GM21825 (cell line): Measurements from ENCODE around the gene CLTCL1.
"Not testable (repeated sequence)": the region's sequence is repeated elsewhere in the genome, so short reads cannot be mapped to it uniquely, and the experiment has no call there.

ENCODE experiments used
- ATAC-seq: cut with Tn5 transposase; IDR thresholded peaks from one replicate; pipeline ENCODE4 v1.9.1; 2021; ENCODE audit warnings: mild to moderate bottlenecking, moderate library complexity; ENCODE audit not compliant: unreplicated experiment

Gene CLTCL1

DNA sequence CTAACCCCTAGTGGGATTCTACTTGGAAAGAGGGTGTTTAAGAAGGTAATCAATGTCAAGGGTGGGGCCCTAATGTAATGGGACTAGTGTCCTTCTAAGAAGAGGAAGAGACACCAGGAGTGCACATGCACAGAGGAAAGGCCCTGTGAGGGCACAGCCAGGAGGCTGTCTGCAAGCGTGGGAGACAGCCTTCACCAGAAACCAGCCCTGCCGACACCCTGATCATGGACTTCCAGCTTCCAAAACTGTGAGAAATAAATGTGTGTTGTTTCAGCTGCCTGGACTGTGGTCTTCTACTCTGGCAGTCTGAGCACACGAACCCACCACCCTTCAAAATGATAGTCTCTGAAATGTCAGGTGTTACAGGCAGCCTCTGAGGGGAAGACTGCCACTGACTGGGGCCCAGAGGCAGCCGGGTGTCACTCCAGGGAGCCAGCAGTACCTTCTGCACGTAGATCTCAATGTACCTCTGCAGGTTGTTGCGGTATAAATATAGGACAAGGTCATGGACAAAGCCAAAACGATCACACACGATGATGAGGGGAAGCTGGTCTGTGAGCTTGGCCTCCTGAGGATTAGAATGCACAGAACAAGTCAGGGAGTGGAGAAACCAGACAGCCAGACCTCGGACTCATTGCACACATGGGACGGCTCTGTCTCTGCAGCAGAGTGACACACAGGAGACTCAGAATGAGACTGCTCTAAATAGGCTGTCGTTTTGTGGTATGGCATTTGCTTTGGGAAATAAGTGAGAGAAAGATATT is 69.1 kb downstream of the CLTCL1 start:
- ATAC-seq = no peak

DNA sequence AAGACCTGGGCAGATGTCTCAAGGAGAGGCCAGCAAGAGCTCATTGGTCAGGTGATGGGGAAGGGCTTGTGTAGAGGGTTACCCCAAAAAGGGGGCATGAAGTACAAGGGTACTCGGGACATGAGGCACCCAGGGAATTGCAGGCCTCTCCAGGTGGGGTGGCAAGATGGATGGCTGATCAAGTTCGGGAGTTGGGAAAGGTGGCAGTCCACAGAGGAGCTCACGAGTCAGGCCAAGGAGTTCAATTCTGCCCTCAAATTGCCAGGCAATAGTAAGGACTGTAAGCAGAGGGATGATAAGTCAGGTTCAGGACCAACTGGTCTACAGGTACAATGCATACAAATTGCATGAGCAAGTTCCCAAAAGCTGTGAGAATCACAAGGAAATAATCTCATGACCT is 70.7 kb downstream of the CLTCL1 start:
- no peak for ATAC-seq

DNA sequence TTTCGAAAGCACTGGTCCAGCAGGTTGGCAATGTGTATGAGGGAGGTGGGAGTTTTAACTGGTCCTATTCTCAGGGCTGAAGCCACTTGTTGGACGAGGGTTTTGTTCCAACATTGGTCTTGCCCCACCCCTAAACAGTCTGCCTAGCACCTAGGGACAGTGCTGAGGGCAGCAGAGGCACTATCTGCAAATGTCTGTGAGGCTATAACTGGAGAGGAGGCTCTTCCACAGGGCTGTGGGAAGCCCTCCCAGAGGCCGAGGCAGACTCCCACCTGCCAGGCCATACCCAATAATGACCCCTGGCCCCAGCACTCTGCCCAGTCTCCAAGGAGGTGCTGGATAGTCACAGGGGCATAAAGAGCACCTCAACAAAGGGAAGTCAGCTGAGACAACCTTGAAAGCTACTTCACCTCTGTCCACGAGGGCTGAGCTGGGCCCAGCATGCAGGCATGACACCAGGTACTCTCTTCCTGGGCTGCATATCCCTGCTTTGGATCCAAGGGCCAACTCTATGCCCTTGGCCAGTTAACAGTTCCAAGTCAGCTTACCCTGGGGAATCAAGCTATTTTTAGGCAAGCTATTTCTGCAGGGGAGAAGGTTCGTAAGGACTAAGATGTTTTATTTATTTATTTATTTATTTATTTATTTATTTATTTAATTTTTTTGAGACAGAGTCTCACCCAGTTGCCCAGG is 72.8 kb downstream of the CLTCL1 start:
- ATAC-seq = no peak

DNA sequence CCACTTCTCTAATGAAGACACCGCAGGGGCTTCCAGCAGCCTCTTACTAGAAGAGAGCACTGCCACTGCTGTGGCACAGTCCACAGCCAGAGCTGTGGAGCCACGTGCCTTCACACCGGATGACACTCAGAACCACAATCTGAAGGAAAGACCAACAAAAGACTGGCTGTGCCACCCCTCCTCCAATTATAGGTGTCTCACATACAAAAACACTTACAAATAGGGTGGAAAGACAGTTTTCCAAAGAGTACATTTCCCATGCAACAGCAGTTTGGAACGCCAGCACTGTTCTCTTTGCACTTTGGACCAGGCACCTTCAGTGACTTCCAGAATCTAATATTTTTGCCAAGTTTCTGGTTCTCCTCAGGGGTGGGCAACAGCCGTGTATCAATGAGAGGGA is 74.9 kb downstream of the CLTCL1 start:
- no peak for ATAC-seq

DNA sequence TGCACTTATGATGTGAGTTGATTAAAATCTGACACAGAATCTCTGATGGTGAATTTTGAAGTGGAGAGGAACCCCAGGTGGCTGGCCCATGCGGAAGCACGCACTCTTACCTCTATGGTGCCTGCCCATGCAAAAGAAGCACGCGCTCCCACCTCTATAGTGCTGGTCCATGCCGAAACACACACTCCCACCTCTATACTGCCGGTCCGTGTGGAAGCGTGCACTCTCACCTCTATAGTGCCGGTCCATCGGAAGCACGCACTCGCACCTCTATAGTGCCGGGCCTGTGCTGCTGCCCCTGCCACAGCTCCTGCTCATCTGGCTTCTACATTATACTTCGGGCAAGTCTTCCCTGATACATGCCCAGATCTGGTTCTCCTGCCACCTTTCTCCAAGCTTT is 76.2 kb downstream of the CLTCL1 start:
- ATAC-seq = no peak

DNA sequence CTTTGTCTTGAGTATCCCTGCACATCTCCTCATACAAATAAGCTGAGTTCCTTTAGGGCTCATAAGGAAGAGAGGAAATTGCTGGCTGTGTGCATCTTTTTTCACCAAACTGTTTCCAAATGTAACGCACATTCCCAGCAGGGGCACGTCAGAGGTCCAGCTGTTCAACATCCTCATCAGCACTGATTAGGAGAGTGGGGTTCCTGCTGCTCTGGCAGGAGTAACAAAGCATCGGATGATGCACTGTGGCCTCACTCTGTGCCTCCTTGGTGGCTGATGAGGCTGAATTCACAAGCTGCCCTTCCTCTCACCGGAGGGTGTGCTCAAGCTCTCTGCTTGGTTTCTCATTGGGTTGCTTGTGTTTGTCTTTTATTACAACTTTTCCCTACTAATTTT is 77.4 kb downstream of the CLTCL1 start:
- ATAC-seq = no peak

DNA sequence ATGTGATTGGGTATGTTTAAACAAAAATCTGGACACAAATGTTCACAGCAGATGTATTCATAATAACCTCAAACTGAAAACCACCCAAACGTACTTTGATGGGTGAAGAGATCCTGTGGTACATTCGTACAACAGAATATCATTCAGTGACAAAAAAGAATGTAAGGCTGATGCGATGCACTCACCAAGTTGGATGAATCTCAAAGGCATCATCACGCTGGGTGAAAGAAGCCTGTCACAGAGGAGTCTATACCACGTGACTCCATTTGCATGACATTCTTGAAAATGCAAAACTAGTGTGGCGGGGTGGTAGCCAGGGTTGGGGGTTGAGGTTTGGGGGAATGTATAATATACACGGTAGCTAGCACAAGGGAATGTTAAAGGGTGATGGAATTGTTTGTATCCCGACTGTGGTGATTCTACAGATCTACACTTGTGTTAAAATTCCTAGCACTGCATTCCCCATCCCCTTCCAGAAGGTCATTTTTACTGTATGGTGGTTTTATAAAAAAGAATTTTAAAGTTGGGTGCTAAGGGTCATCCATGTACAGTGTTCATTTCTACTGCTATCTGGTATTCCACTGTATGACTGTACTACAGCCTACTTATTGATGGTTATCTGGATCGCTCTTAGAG is 78.0 kb downstream of the CLTCL1 start:
- no peak for ATAC-seq

DNA sequence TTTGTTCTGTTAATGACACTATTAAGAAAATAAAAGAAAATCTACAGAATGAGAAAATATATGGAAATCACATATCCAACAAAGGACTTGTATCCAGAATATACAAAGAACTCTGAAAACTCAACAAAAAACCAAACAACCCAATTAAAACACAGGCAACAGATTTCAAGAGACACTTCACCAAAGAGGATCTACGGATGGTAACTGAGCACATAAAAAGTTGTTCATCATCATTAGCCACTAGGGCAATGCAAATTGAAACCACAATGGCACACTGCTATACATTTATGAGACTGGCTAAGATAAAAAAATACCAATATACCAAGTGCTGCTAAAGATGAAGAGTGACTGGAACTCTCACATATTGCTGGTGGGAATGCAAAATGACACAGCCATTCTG is 78.5 kb downstream of the CLTCL1 start:
- no peak for ATAC-seq

DNA sequence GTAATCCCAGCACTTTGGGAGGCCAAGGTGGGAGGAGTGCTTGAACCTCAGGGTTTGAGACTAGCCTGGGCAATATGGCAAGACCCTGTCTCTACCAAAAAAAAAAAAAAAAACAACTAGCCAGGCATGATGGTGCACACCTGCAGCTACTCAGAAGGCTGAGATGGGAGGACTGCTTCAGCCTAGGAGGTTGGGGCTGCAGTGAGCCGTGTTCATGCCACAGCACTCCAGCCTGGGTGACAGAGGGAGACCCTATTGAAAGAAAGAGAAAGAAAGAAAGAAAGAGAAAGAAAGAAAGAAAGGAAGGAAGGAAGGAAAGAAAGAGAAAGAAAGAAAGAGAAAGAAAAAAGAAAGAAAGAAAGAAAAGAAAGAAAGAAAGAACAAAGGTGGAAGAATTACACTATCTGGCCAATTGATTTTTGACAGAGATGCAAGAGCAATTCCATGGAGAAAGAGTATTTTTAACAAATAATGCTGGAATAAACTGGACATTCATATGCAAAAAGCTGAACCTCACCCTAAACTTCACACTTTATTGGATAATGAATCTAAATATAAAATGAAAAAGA is 79.1 kb downstream of the CLTCL1 start:
- ATAC-seq = no peak

DNA sequence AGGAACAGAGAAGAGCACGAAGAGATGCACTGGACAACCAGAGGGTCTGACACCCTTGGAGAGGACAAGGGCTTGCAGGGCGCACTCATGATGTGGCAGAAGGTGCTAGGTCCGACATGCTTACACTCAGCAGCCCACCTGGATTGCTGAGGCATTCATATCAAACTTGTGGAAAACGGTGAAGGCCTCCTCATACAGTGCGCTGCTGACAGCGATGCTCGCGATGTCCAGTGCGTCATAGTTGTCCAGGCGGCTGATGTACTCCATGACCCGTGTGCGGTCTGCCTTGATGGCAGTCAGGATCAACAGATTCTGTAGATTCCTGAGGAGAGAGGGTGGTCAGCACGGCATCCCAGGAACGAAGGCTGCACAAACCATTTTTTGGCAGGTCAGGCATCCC is 81.3 kb downstream of the CLTCL1 start:
- no peak for ATAC-seq

DNA sequence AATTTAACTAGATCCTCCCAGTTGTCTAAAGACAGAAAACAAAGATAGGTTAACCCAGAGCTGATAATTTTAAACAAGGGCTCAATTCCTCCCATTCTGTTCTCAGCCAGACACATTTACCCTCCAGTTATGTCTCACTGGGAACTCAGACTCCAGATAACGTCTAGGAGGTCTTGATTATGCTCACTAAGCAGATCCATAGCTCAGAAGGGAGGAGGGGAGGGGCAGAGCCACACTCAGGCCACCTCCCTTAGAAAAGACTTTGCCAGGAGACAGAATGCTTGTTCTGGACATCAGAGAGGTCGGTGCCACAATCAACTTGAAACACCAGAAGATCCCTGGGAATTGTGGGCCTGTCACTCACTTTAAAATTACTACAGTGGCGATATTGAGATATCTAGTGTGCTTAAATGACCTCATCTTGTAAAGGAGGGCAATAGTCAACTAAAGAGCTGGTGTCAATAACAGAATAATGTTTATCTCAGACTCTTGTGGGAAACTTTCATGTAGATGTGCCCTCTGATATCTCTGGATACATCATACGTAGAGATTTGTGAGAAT is 83.2 kb downstream of the CLTCL1 start:
- ATAC-seq = no peak

DNA sequence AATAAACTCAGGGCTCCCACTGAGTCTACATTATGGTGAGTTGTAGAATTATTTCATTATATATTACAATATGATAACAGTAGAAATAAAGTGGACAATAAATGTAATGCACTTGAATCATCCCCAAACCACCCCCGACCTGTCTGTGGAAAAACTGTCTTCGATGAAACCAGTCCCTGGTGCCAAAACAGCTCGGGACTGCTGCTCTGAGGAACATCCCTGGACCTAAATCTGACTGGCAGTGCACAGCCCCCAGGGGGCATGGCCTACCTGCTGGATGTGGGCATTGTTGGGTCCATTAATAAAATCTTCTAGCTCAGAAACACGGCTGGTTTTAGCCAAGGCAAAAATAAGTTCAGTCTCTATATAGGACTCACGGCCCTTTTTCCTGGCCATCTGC is 83.6 kb downstream of the CLTCL1 start:
- no peak for ATAC-seq

DNA sequence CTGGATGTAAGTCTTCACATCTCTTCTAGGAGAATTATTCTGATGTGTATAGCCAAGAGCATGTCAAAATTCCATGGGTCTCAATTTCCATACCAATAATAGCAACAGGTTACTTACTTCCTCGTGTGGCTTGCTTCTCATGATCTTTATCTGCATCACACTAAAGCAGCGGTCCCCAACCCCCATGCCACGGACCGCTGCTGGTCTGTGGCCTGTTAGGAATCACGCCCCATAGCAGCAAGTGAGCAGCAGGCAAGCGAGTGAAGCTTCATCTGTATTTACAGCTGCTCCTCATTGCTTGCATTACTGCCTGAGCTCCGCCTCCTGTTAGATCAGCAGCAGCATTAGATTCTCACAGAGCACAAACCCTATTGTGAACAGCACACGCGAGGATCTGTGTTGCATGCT is 84.1 kb downstream of the CLTCL1 start:
- ATAC-seq = no peak

DNA sequence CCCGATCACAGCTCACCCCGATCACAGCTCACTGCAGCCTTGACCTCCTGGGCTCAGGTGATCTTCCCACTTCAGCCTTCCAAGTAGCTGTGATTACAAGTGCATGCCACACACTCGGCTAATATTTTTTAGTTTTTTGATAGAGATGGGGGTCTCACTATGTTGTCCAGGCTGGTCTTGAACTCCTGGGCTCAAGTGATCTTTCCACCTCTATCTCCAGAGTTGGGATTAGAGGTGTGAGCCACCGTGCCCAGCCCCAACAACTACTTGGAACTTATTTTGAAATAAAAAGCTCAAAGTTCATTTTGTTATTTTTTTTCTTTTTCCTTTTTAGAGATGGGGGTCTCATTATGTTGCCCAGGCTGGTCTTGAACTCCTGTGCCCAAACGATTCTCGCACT is 85.2 kb downstream of the CLTCL1 start:
- no peak for ATAC-seq

DNA sequence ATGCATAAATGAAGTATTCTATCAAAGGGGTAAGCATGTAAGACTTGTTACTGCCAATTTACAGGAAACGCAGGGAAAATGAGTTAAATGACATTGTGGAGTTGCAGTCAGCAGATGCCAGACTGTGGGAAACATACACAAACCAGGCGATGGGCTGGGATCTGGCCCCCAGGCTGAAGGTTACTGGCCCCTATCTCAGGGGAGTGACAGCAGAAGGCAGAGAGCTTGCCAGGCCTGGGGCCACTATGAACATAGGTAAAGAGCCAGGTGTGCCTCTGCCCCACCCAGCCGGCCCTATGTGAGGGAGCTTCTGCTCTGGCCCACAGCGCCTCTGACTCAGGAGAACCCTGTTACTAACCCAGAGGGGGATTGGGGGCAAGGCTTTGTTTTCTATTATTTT is 86.9 kb downstream of the CLTCL1 start:
- no peak for ATAC-seq

DNA sequence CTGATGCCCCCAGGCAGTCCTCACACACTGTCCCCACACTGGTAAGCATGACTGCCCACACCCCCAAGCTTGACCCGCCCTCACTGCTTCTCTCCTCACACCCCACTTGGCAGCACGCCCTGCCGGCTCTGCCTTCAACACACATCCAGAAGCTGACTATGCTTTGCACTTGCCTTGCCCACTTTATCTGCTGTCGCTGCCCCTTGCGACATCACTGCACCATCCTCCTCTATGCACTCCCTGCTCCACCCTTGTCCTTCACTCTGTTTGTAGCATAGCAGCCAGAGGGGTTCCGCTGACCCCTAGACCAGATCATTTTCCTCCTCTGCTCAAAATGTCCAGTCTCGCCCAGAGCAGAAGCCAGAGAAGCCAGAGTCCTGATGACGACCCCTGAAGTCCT is 87.7 kb downstream of the CLTCL1 start:
- no peak for ATAC-seq

DNA sequence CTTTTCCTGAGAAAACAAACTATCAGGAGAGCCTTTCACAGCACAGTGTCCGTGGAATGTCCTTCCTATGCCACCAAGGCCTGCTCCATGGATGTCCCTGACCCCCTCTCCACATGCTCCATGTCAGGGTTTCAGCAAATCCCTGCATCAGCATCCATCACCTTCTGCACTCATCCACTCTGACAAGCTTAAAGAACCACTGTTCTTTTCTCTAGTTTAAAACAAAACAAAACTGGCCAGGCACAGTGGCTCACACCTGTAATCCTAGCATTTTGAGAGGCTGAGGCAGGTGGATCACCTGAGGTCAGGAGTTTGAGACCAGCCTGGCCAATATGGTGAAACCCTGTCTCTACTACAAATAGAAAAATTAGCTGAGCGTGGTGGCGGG is 88.7 kb downstream of the CLTCL1 start:
- ATAC-seq = not testable (repeated sequence)

DNA sequence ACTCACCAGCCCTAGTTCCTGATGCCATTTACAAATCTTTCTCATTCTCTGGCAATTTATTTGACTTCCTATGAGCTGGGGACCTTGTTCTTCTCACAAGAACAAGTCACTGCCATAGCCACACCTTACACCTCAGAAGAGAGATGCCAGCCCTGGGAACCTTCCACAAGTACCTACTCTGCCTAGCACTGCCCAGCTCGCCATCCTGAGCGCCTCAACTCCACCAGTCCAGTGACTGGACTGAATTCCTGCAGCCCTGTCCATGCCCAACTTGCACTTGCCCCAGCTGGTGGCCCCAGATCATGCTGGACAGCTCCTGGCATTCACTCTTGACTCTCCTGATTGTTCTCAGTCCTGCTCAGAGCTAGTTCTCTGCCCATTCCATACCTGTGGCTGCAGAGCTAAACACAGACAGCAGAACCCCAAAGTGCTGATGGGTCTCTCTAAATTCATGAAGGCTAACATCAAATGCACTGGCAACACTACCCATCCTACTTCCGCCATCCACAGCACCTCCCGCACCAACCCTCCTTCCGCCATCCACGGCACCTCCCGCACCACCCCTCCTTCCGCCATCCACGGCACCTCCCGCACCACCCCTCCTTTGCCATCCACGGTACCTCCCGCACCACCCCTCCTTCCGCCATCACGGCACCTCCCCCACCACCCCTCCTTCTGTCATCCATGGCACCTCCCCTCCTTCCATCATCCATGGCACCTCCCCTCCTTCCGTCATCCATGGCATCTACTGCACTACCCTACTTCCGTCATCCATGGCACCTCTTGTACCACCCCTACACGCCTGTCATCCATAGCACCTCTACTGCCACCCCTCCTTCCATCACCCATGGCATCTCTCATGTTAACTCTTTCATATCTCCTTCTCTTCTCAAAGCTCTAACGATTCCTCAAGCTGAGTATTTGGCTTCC is 89.4 kb downstream of the CLTCL1 start:
- ATAC-seq = no peak

DNA sequence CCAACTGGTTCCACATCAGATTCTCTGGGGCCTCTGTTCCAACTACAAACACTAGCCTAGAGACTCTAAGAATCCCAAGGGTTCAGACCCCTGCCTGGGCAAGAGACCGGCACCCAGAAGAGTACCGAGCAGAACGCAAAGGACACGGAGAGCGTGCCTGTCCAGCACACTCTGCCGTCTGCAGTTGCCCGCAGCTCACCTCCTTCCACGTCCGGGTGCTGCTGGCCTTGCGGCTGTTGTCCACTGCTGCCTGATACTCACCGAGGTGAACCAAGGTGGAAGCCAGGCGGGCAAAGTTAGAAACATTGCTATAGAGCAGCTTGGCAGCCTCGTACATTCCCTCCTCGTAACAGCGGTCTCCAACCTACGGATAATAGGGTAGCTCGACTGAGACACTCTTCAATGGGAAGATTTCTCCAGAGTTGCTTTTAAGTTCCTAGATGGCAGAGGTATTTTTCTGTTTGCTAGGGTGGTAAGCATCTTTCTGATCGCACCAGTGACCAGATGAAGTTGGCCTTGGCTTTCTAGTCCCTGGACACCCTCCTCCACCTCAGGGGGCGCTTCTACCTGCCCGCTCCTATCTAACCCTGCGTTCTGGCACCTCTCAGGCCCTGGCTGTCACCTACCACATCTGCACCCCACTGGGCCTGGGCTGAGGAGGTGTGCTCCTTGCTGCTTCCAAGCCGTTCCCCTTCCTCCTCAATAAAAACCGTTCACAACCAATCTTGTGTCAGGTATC is 90.2 kb downstream of the CLTCL1 start:
- ATAC-seq = no peak

DNA sequence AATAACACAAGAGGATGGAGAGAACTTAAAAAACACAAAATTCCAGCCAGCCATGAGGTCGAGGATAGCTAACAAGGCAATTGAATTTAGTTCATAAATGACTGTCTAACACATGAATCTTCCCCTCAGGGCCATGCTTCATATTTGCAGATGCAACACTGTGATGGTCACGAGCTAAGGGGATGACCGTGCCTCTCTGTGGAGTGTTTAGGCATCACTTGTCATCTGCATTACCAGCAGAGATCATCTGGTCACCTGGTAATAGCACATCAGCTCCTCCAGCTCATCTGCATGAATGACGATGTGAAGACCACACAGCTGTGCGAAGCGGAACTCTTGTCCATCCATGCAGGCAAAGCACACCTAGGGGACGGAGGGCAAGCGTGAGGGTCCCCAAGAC is 92.0 kb downstream of the CLTCL1 start:
- no peak for ATAC-seq
